ENCODE measurements around the gene SORCS1.

DNA sequence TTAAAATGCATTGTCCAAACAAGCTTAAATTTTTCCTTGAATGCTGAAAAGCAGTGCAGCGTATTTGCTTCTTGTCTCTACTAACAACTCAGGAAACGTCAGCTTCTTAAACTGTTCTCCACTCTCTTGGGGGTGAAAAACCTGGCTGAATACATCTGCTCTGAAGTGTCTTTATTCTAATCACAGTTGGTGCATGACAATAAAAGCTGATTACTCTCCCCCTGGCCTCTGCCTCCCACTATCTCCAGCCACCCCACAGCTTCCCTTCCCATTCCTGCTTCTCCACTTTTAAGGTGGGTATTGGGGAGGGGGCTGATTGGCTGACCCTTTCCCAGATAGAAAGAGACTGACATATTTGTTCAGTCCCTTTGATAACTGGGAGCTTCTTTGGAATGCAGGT lies 456.0 kb downstream of the SORCS1 start:
- TF ChIP-seq, protein P1, sequence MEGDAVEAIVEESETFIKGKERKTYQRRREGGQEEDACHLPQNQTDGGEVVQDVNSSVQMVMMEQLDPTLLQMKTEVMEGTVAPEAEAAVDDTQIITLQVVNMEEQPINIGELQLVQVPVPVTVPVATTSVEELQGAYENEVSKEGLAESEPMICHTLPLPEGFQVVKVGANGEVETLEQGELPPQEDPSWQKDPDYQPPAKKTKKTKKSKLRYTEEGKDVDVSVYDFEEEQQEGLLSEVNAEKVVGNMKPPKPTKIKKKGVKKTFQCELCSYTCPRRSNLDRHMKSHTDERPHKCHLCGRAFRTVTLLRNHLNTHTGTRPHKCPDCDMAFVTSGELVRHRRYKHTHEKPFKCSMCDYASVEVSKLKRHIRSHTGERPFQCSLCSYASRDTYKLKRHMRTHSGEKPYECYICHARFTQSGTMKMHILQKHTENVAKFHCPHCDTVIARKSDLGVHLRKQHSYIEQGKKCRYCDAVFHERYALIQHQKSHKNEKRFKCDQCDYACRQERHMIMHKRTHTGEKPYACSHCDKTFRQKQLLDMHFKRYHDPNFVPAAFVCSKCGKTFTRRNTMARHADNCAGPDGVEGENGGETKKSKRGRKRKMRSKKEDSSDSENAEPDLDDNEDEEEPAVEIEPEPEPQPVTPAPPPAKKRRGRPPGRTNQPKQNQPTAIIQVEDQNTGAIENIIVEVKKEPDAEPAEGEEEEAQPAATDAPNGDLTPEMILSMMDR (IDR thresholded peaks at IDR 0.05; ENCODE audit: low read depth, low read length, poor library complexity, severe bottlenecking), result no peak
- TF ChIP-seq EZH2phosphoT487 (IDR thresholded peaks at IDR 0.05; ENCODE audit: borderline replicate concordance, low read length), result no peak
